Measurements from ENCODE around the gene PERP.
"Not testable (repeated sequence)": the region's sequence is repeated elsewhere in the genome, so short reads cannot be mapped to it uniquely, and the experiment has no call there.

PERP gene

GRCh38 chr6:138104618-138105213 lies 2.5 kb downstream of the PERP start:
- no peak for DNase-seq

- DNase-seq, result no peak
Observed at GRCh38 chr6:138103871-138104270, 3.3 kb downstream of the PERP start.

- DNase-seq, result no peak
Observed at GRCh38 chr6:138101946-138102731, 5.1 kb downstream of the PERP start.

GRCh38 chr6:138099832-138100231 lies 7.4 kb downstream of the PERP start:
- no peak for DNase-seq

- no peak for DNase-seq
Observed at GRCh38 chr6:138098306-138098705, 8.9 kb downstream of the PERP start.

GRCh38 chr6:138094260-138094659 lies 13.0 kb downstream of the PERP start:
- no peak for DNase-seq

- DNase-seq, result no peak
Observed at GRCh38 chr6:138093632-138094031, 13.6 kb downstream of the PERP start.

GRCh38 chr6:138092686-138093085 lies 14.5 kb downstream of the PERP start:
- no peak for DNase-seq

GRCh38 chr6:138089325-138089724 lies 17.9 kb downstream of the PERP start:
- DNase-seq, result no peak

GRCh38 chr6:138088326-138088762 lies 18.9 kb downstream of the PERP start:
- DNase-seq, result no peak

- no peak for DNase-seq
Observed at GRCh38 chr6:138087593-138088325, 19.5 kb downstream of the PERP start.

- DNase-seq, result no peak
Observed at GRCh38 chr6:138086573-138087196, 20.5 kb downstream of the PERP start.

- DNase-seq, result no peak
Observed at GRCh38 chr6:138085839-138086222, 21.4 kb downstream of the PERP start.

- DNase-seq, result no peak
Observed at GRCh38 chr6:138084904-138085838, 22.0 kb downstream of the PERP start.

GRCh38 chr6:138082232-138082631 lies 25.0 kb downstream of the PERP start:
- DNase-seq, result no peak

GRCh38 chr6:138079556-138079955 lies 27.7 kb downstream of the PERP start:
- DNase-seq, result not testable (repeated sequence)

GRCh38 chr6:138078491-138078890 lies 28.7 kb downstream of the PERP start:
- DNase-seq, result no peak

GRCh38 chr6:138073264-138073663 lies 34.0 kb downstream of the PERP start:
- DNase-seq, result no peak

GRCh38 chr6:138063726-138064125 lies 43.5 kb downstream of the PERP start:
- no peak for DNase-seq

GRCh38 chr6:138054982-138055381 lies 52.2 kb downstream of the PERP start:
- DNase-seq, result no peak

- DNase-seq, result no peak
Observed at GRCh38 chr6:138052783-138053182, 54.4 kb downstream of the PERP start.

GRCh38 chr6:138044972-138045371 lies 62.2 kb downstream of the PERP start:
- DNase-seq, result no peak
